ENCODE measurements around the gene CLEC4C. TPM values are rescaled to one million over a fixed set of nuclear protein-coding genes. Genes with fewer than 3 reads are reported as not detected.
"Not testable (repeated sequence)": the region's sequence is repeated elsewhere in the genome, so short reads cannot be mapped to it uniquely, and the experiment has no call there.

CLEC4C gene
- total RNA-seq, 2 experiments from 2014 or later: not detected

- no peak for TF ChIP-seq CTCF (IDR thresholded peaks at IDR 0.05)
- intact Hi-C loops (cut with micrococcal nuclease): no loop called here
- Mint-ChIP-seq H3K9me3 (no peaks in the 10 kb centered on the region), H3K4me1 (ENCODE audit: low read depth) (no peaks in the 10 kb centered on the region), H3K27ac (no peak overlapping the region), H3K27me3 (no peaks in the 10 kb centered on the region), H3K4me3 (no peak overlapping the region), H3K36me3 (ENCODE audit: low read depth) (no peaks in the 10 kb centered on the region)
- CTCF ChIA-PET: no interaction called here
- ATAC-seq: no peak
- no peak for DNase-seq
- POLR2A ChIA-PET: no interaction called here
Observed at GRCh38 chr12:7784701-7785100, 37.5 kb upstream of the CLEC4C start.

- CTCF ChIA-PET; H3K36me3 Mint-ChIP-seq (ENCODE audit: low read depth); H3K9me3 Mint-ChIP-seq; POLR2A ChIA-PET; DNase-seq; ATAC-seq; H3K4me1 Mint-ChIP-seq (ENCODE audit: low read depth); H3K4me3 Mint-ChIP-seq; intact Hi-C loops (cut with micrococcal nuclease); H3K27me3 Mint-ChIP-seq; H3K27ac Mint-ChIP-seq: not testable (repeated sequence)
Observed at GRCh38 chr12:7783433-7783832, 36.3 kb upstream of the CLEC4C start.

- Mint-ChIP-seq H3K4me1 (ENCODE audit: low read depth) (no peaks in the 10 kb centered on the region), H3K9me3 (no peaks in the 10 kb centered on the region), H3K27me3 (no peaks in the 10 kb centered on the region), H3K36me3 (ENCODE audit: low read depth) (no peaks in the 10 kb centered on the region), H3K4me3 (no peak overlapping the region), H3K27ac (no peak overlapping the region)
- intact Hi-C loops (cut with micrococcal nuclease): no loop called here
- no peak for DNase-seq
- TF ChIP-seq CTCF (IDR thresholded peaks at IDR 0.05): no peak
- ChIA-PET CTCF (no interaction called here), POLR2A (no interaction called here)
- ATAC-seq: no peak
Observed at GRCh38 chr12:7782055-7782454, 34.9 kb upstream of the CLEC4C start.

GRCh38 chr12:7781274-7781673 is 34.1 kb upstream of the CLEC4C start:
- Mint-ChIP-seq H3K4me1 (ENCODE audit: low read depth) (no peaks in the 10 kb centered on the region), H3K27ac (no peak overlapping the region), H3K27me3 (no peaks in the 10 kb centered on the region), H3K9me3 (no peaks in the 10 kb centered on the region), H3K4me3 (no peak overlapping the region), H3K36me3 (ENCODE audit: low read depth) (no peaks in the 10 kb centered on the region)
- ATAC-seq (no peak), DNase-seq (no peak)
- CTCF ChIA-PET: no interaction called here
- POLR2A ChIA-PET: no interaction called here
- no peak for TF ChIP-seq CTCF (IDR thresholded peaks at IDR 0.05)
- intact Hi-C loops (cut with micrococcal nuclease): no loop called here

GRCh38 chr12:7769999-7770398 is 22.8 kb upstream of the CLEC4C start:
- H3K9me3 Mint-ChIP-seq: no peaks in the 10 kb centered on the region
- no peak for DNase-seq
- no peak for ATAC-seq
- ChIA-PET POLR2A (no interaction called here), CTCF (interaction anchor here (2.1 kb wide), 1 partner anchor 10 kb away, joined by 4 read pairs; no protein-coding TSS in a partner anchor)
- H3K4me1 Mint-ChIP-seq (ENCODE audit: low read depth): no peaks in the 10 kb centered on the region
- H3K36me3 Mint-ChIP-seq (ENCODE audit: low read depth): no peaks in the 10 kb centered on the region
- no peak overlapping the region for H3K27ac Mint-ChIP-seq
- no peak overlapping the region for H3K4me3 Mint-ChIP-seq
- no peak for TF ChIP-seq CTCF (IDR thresholded peaks at IDR 0.05)
- peaks cover 1% of the 10 kb centered on the region for H3K27me3 Mint-ChIP-seq
- intact Hi-C loops (cut with micrococcal nuclease): no loop called here

GRCh38 chr12:7758766-7759140 is 11.6 kb upstream of the CLEC4C start:
- no peaks in the 10 kb centered on the region for H3K9me3 Mint-ChIP-seq
- POLR2A ChIA-PET: no interaction called here
- H3K4me3 Mint-ChIP-seq: no peak overlapping the region
- H3K27ac Mint-ChIP-seq: no peak overlapping the region
- intact Hi-C loops (cut with micrococcal nuclease): no loop called here
- ATAC-seq (no peak), DNase-seq (no peak)
- H3K36me3 Mint-ChIP-seq (ENCODE audit: low read depth): no peaks in the 10 kb centered on the region
- peaks cover 3% of the 10 kb centered on the region for H3K27me3 Mint-ChIP-seq
- no peaks in the 10 kb centered on the region for H3K4me1 Mint-ChIP-seq (ENCODE audit: low read depth)
- TF ChIP-seq CTCF (IDR thresholded peaks at IDR 0.05): no peak
- CTCF ChIA-PET: no interaction called here

Measured in activated CD8-positive, alpha-beta T cell treated with anti-CD3 and anti-CD28 coated beads for 36 hours (primary cell).